ENCODE measurements around the gene PRG3.

GRCh38 chr11:57379732-57380131, 1.2 kb downstream of the PRG3 start:
- TF ChIP-seq TEAD4 (IDR thresholded peaks at IDR 0.05; ENCODE audit: low read length) (peak; percentile 58), TEAD4 (CRISPR knock-in tag; IDR thresholded peaks at IDR 0.05; ENCODE audit: borderline replicate concordance) (no peak), POLR2AphosphoS5 (IDR thresholded peaks at IDR 0.05; ENCODE audit: control insufficient read depth, insufficient read depth, low read depth, low read length) (no peak), MYC (IDR thresholded peaks at IDR 0.05; ENCODE audit: low read depth, low read length) (no peak), MYC (CRISPR knock-in tag; IDR thresholded peaks at IDR 0.05; ENCODE audit: borderline replicate concordance, low read depth) (no peak), SIN3A (IDR thresholded peaks at IDR 0.05; ENCODE audit: borderline replicate concordance in 2 of 2, control insufficient read depth in 1 of 2, low read depth in 2 of 2, low read length in 2 of 2) (no peak; a peak in 1 of 4 replicates), HDAC2 (IDR thresholded peaks at IDR 0.05) (peak; percentile 79), MYNN (IDR thresholded peaks at IDR 0.05) (no peak), MYNN (CRISPR knock-in tag; IDR thresholded peaks at IDR 0.05) (no peak), FOXA3 (CRISPR knock-in tag; conservative IDR thresholded peaks at IDR 0.05 in 1 of 2, IDR thresholded peaks at IDR 0.05 in 1 of 2) (no peak), DPF2 (IDR thresholded peaks at IDR 0.05) (no peak), BRCA1 (IDR thresholded peaks at IDR 0.05) (no peak), BRCA1 (CRISPR knock-in tag; IDR thresholded peaks at IDR 0.05) (no peak), CTCF (IDR thresholded peaks at IDR 0.05 in 2 of 3, conservative IDR thresholded peaks at IDR 0.05 in 1 of 3; ENCODE audit: insufficient read depth in 2 of 3, low read depth in 1 of 3, low read length in 3 of 3) (no peak), ZNF780A (CRISPR knock-in tag; IDR thresholded peaks at IDR 0.05) (no peak), PATZ1 (CRISPR knock-in tag; IDR thresholded peaks at IDR 0.05; ENCODE audit: borderline replicate concordance) (no peak)

Data from K562 (cell line).